A673 (cell line): Measurements from ENCODE around the gene NFASC. TPM values are rescaled to one million over a fixed set of nuclear protein-coding genes. Genes with fewer than 3 reads are reported as not detected.

Experiments used
- BruUV-seq: library from RNA; stranded (reverse); fragments of 400-500 nt; replicated peaks from 2 replicates; lab custom pipeline; 2021; lab: Mats Ljungman, UMichigan
- CTCF ChIA-PET: fragments of 300-600 bp; sonication (Branson Sonifier 250); formaldehyde crosslinking; loops from one replicate; lab custom pipeline; 2022; ENCODE audit warnings: antibody characterized with exemption; lab: Charles Lee
- POLR2A ChIA-PET: fragments of 300-600 bp; sonication (Branson Sonifier 250); formaldehyde crosslinking; loops from one replicate; lab custom pipeline; 2022; ENCODE audit warnings: antibody characterized with exemption; ENCODE audit not compliant: low non-redundant PET; lab: Charles Lee
- DNase-seq: peaks from one replicate; pipeline ENCODE4 v3.0.0-alpha.2; 2015; ENCODE audit warnings: low spot score
- H3K27ac ChIP-seq: fragments of 200-600 bp; sonication (generic); 2 replicates; pipeline ENCODE4 v1.5.1; 2016; ENCODE audit warnings: mixed run types, low read depth, mild to moderate bottlenecking, mixed read lengths, antibody characterized with exemption, low read length; ENCODE audit not compliant: poor library complexity, severe bottlenecking
- H3K27me3 ChIP-seq: fragments of 200-600 bp; sonication (generic); replicated peaks from 2 replicates; pipeline ENCODE4 v1.6.1; 2017; ENCODE audit warnings: mixed run types, low read depth, mild to moderate bottlenecking, mixed read lengths, antibody characterized with exemption, low read length; ENCODE audit not compliant: insufficient read depth, poor library complexity
- H3K36me3 ChIP-seq: fragments of 200-600 bp; sonication (generic); 2 replicates; pipeline ENCODE4 v1.6.1; 2016; ENCODE audit warnings: mixed run types, mild to moderate bottlenecking, mixed read lengths, antibody characterized with exemption, low read length; ENCODE audit not compliant: insufficient read depth, poor library complexity, severe bottlenecking
- H3K4me1 ChIP-seq: fragments of 200-600 bp; sonication (generic); 2 replicates; pipeline ENCODE4 v1.6.1; 2017; ENCODE audit warnings: mixed run types, mild to moderate bottlenecking, mixed read lengths, antibody characterized with exemption, low read length; ENCODE audit not compliant: insufficient read depth, poor library complexity, severe bottlenecking
- H3K4me3 ChIP-seq: fragments of 200-600 bp; sonication (generic); 2 replicates; pipeline ENCODE4 v1.5.1; 2016; ENCODE audit warnings: low read depth, mixed run types, mild to moderate bottlenecking, mixed read lengths, low read length; ENCODE audit not compliant: poor library complexity, severe bottlenecking
- H3K9me3 ChIP-seq: fragments of 200-600 bp; sonication (generic); 2 replicates; pipeline ENCODE4 v1.6.1; 2016; ENCODE audit warnings: mixed run types, low read depth, mild to moderate bottlenecking, mixed read lengths, antibody characterized with exemption, low read length; ENCODE audit not compliant: poor library complexity, severe bottlenecking
- CTCF ChIP-seq: fragments of 300-800, 200-600 bp; sonication (generic); conservative IDR thresholded peaks from 2 replicates; pipeline ENCODE4 v1.5.1; 2017; ENCODE audit warnings: low read depth, mild to moderate bottlenecking, antibody characterized with exemption, low read length, moderate library complexity, mixed read lengths
- EZH2 ChIP-seq: fragments of 200-600 bp; sonication (generic); IDR thresholded peaks from 2 replicates; pipeline ENCODE4 v1.6.1; 2017; ENCODE audit warnings: borderline replicate concordance, low read depth, mild to moderate bottlenecking, mixed read lengths, antibody characterized with exemption, low read length; ENCODE audit not compliant: poor library complexity, severe bottlenecking
- intact Hi-C: fragments of 100-400 bp; cut with micrococcal nuclease; formaldehyde crosslinking; loops from one replicate; pipeline ENCODE4 v1.10.0; 2022; ENCODE audit not compliant: unreplicated experiment
- total RNA-seq: library from RNA; stranded (reverse); gene quantifications from 2 replicates; pipeline ENCODE4 v1.2.3, GENCODE V29; 2021

NFASC gene
- total RNA-seq, 1 experiment from 2014 or later = 0.24 TPM

- Histone ChIP-seq H3K27me3 (no peaks in the 10 kb centered on the region), H3K27ac (no peak overlapping the region), H3K4me1 (no peaks in the 10 kb centered on the region), H3K9me3 (no peaks in the 10 kb centered on the region), H3K36me3 (no peaks in the 10 kb centered on the region), H3K4me3 (no peak overlapping the region)
- no TSS peak for BruUV-seq
- CTCF ChIA-PET = no interaction called here
- TF ChIP-seq CTCF (no peak), EZH2 (no peak)
- DNase-seq = no peak
- POLR2A ChIA-PET = no interaction called here
- intact Hi-C loops = no loop called here
These were observed 50.3 kb downstream of the NFASC start for GRCh38 chr1:204920967-204921366.

GRCh38 chr1:204921855-204922516, 51.3 kb downstream of the NFASC start:
- BruUV-seq = no TSS peak
- TF ChIP-seq EZH2 (no peak), CTCF (no peak)
- no peak overlapping the region for H3K27ac ChIP-seq
- H3K4me3 ChIP-seq = no peak overlapping the region
- no peaks in the 10 kb centered on the region for H3K36me3 ChIP-seq
- ChIA-PET POLR2A (no interaction called here), CTCF (no interaction called here)
- intact Hi-C loops = no loop called here
- no peaks in the 10 kb centered on the region for H3K4me1 ChIP-seq
- H3K27me3 ChIP-seq = no peaks in the 10 kb centered on the region
- DNase-seq = no peak
- no peaks in the 10 kb centered on the region for H3K9me3 ChIP-seq

- no TSS peak for BruUV-seq
- Histone ChIP-seq H3K36me3 (no peaks in the 10 kb centered on the region), H3K4me1 (no peaks in the 10 kb centered on the region), H3K9me3 (no peaks in the 10 kb centered on the region), H3K4me3 (no peak overlapping the region), H3K27ac (no peak overlapping the region), H3K27me3 (no peaks in the 10 kb centered on the region)
- DNase-seq = no peak
- CTCF ChIA-PET = no interaction called here
- no peak for TF ChIP-seq CTCF
- no peak for TF ChIP-seq EZH2
- POLR2A ChIA-PET = no interaction called here
- intact Hi-C loops = no loop called here
These were observed 52.5 kb downstream of the NFASC start for GRCh38 chr1:204923201-204923600.
